SK-N-MC (cell line): ENCODE data around the gene LYPD6.
A peak's percentile ranks its signal among the peaks of the same experiment; 100 is the strongest.

ENCODE experiments used
- DNase-seq: peaks from one replicate; pipeline ENCODE4 v3.0.0-alpha.2; 2011; ENCODE audit warnings: low read depth, low spot score
- H3K27ac ChIP-seq: fragments of 200-600 bp; sonication (generic); 2 replicates; pipeline ENCODE4 v1.5.1; 2016; ENCODE audit warnings: mixed run types
- H3K36me3 ChIP-seq: fragments of 200-600 bp; sonication (generic); 2 replicates; pipeline ENCODE4 v1.6.1; 2017; ENCODE audit warnings: antibody characterized with exemption, low read length, mixed read lengths; ENCODE audit not compliant: insufficient read depth
- H3K4me3 ChIP-seq: fragments of 200-600 bp; sonication (generic); 2 replicates; pipeline ENCODE4 v1.5.1; 2016
- H3K9ac ChIP-seq: fragments of 200-600 bp; sonication (generic); 2 replicates; pipeline ENCODE4 v1.8.0; 2017; ENCODE audit warnings: mixed run types, mixed read lengths; ENCODE audit not compliant: insufficient read length
- H3K9me3 ChIP-seq: fragments of 200-600 bp; sonication (generic); 2 replicates; pipeline ENCODE4 v1.6.1; 2017; ENCODE audit warnings: low read depth, mild to moderate bottlenecking, antibody characterized with exemption, low read length, moderate library complexity, mixed read lengths
- EZH2 ChIP-seq: fragments of 200-600 bp; sonication (generic); IDR thresholded peaks from one replicate; pipeline ENCODE4 v1.6.1; 2017; ENCODE audit warnings: antibody characterized with exemption
- FOXP2 ChIP-seq: optimal IDR thresholded peaks from 2 replicates; pipeline ENCODE3; 2011; ENCODE audit warnings: mild to moderate bottlenecking, moderate library complexity; ENCODE audit not compliant: insufficient read depth; ENCODE audit errors: extremely low read length, control extremely low read depth
- POLR2AphosphoS5 ChIP-seq: IDR thresholded peaks from 2 replicates; pipeline ENCODE4 v1.6.1; 2012; ENCODE audit warnings: mild to moderate bottlenecking, low read depth, low read length, borderline replicate concordance

LYPD6 gene

GRCh38 chr2:149330127-149331022, at the start of gene LYPD6:
TSS of gene LYPD6 (plus strand) at chr2:149330587. CDS start at chr2:149437709, 107,122 bp downstream.
- Histone ChIP-seq H3K27ac (no peak within 1 kb of the TSS), H3K9ac (no peak within 1 kb of the TSS), H3K4me3 (peak within 1 kb of the TSS; percentile 81), H3K36me3 (no peaks in the 10 kb centered on the region), H3K9me3 (no peaks in the 10 kb centered on the region)
- no peak for TF ChIP-seq FOXP2
- TF ChIP-seq POLR2AphosphoS5 = no peak
- no peak for TF ChIP-seq EZH2
- no peak for DNase-seq

- TF ChIP-seq POLR2AphosphoS5 (no peak), FOXP2 (no peak), EZH2 (no peak)
- H3K27ac ChIP-seq = no peak overlapping the region
Measured at GRCh38 chr2:149281441-149281840, 48.9 kb upstream of the LYPD6 start.

GRCh38 chr2:149290662-149291061, 39.7 kb upstream of the LYPD6 start:
- Histone ChIP-seq H3K9me3 (no peaks in the 10 kb centered on the region), H3K4me3 (no peak overlapping the region), H3K36me3 (no peaks in the 10 kb centered on the region), H3K9ac (no peak overlapping the region), H3K27ac (no peak overlapping the region)
- no peak for DNase-seq
- TF ChIP-seq FOXP2 = no peak
- TF ChIP-seq POLR2AphosphoS5 = no peak
- TF ChIP-seq EZH2 = no peak

More at GRCh38 chr2:149281441-149281840, 48.9 kb upstream of the LYPD6 start:
- no peaks in the 10 kb centered on the region for H3K36me3 ChIP-seq
- DNase-seq = no peak
- no peak overlapping the region for H3K4me3 ChIP-seq
- H3K9ac ChIP-seq = no peak overlapping the region
- no peaks in the 10 kb centered on the region for H3K9me3 ChIP-seq

- DNase-seq = no peak
- TF ChIP-seq POLR2AphosphoS5 (no peak), EZH2 (no peak), FOXP2 (no peak)
- no peak overlapping the region for H3K9ac ChIP-seq
- H3K4me3 ChIP-seq = no peak overlapping the region
- H3K36me3 ChIP-seq = no peaks in the 10 kb centered on the region
- H3K27ac ChIP-seq = no peak overlapping the region
- H3K9me3 ChIP-seq = no peaks in the 10 kb centered on the region
Measured at GRCh38 chr2:149291881-149292280, 38.5 kb upstream of the LYPD6 start.

- Histone ChIP-seq H3K27ac (no peak overlapping the region), H3K4me3 (no peak overlapping the region), H3K36me3 (no peaks in the 10 kb centered on the region), H3K9ac (no peak overlapping the region), H3K9me3 (no peaks in the 10 kb centered on the region)
- DNase-seq = no peak
- TF ChIP-seq FOXP2 (no peak), EZH2 (no peak), POLR2AphosphoS5 (no peak)
Measured at GRCh38 chr2:149296031-149296430, 34.4 kb upstream of the LYPD6 start.

- H3K9me3 ChIP-seq = no peaks in the 10 kb centered on the region
- TF ChIP-seq POLR2AphosphoS5 (no peak), FOXP2 (no peak), EZH2 (no peak)
- H3K9ac ChIP-seq = no peak overlapping the region
- H3K4me3 ChIP-seq = no peak overlapping the region
- H3K36me3 ChIP-seq = no peaks in the 10 kb centered on the region
- DNase-seq = no peak
- no peak overlapping the region for H3K27ac ChIP-seq
Measured at GRCh38 chr2:149307014-149307413, 23.4 kb upstream of the LYPD6 start.

GRCh38 chr2:149310349-149310748, 20.0 kb upstream of the LYPD6 start:
- Histone ChIP-seq H3K4me3 (no peak overlapping the region), H3K36me3 (no peaks in the 10 kb centered on the region), H3K27ac (no peak overlapping the region), H3K9me3 (no peaks in the 10 kb centered on the region), H3K9ac (no peak overlapping the region)
- TF ChIP-seq FOXP2 (no peak), POLR2AphosphoS5 (no peak), EZH2 (no peak)
- no peak for DNase-seq

- no peak for DNase-seq
- H3K36me3 ChIP-seq = no peaks in the 10 kb centered on the region
- H3K27ac ChIP-seq = no peak overlapping the region
- no peak overlapping the region for H3K4me3 ChIP-seq
- no peak overlapping the region for H3K9ac ChIP-seq
- H3K9me3 ChIP-seq = no peaks in the 10 kb centered on the region
- no peak for TF ChIP-seq FOXP2
- TF ChIP-seq POLR2AphosphoS5 = no peak
- TF ChIP-seq EZH2 = no peak
Measured at GRCh38 chr2:149312039-149312438, 18.3 kb upstream of the LYPD6 start.
